Neural progenitor cell (in vitro differentiated cells): Measurements from ENCODE around the gene SMC4.

Experiments used
- CTCF ChIP-seq: fragments of 200-600 bp; sonication (generic); IDR thresholded peaks from 2 replicates; pipeline ENCODE4 v1.5.1; 2017; ENCODE audit warnings: antibody characterized with exemption, mild to moderate bottlenecking
- EZH2 ChIP-seq: fragments of 200-600 bp; sonication (generic); IDR thresholded peaks from 2 replicates; pipeline ENCODE4 v1.6.1; 2017; ENCODE audit warnings: antibody characterized with exemption, mild to moderate bottlenecking, moderate library complexity

- TF ChIP-seq EZH2 = no peak
- TF ChIP-seq CTCF = no peak
Observed at GRCh38 chr3:160455846-160456245, 56.4 kb downstream of the SMC4 start.
